ENCODE measurements around the gene NEK1. TPM values are rescaled to one million over a fixed set of nuclear protein-coding genes. Genes with fewer than 3 reads are reported as not detected.

The NEK1 gene
- total and polyA plus RNA-seq, 2 of the 8 experiments (the other 6 are each of a cell fraction or from before 2014, with no cell fraction given), result 3.9 to 11.7 TPM

DNA sequence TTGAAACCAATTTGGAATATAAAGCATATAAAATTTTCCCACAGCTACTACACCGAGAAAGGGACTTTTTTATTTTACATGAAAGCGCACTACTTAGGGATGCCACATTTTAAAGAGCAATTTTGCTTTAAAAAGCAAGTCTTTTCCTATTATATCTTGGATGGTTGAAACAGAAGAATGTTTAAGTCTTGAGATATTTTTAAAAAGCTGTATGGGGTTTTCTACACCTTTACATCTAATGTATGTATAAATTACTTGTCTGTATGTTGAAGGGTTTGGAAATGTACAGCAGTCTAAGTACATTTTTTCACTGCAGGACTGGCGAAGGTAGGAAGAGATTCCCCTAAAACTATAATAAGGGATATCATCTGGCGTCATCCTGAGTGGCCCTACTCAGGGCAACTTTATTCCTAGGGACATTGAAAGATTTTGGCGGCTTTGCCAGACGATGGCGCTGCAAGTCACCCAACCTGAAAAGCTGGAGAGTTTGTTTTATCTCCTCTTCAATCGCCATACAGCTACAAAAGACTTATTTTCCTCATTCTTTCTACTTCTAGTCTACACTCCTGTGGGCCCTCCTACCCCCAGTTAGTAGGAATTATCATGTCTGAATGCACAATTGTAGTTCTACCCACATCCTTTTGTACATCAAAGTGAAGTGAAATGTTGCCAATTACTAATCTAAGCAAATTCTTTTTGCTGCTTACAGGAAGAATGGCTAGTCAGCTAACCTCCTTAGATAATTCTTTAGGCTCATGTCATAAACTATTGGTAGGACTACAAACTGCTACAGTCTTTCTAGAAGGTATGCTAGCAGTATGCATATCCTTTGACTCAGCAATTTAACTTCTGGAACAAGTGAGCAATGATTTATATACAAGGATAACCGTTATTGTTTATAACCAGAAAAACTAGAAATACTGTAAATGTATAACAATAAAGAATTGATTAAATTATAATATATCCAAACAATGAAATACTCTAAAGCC, 782 bp upstream of the NEK1 start:
- POLR2A ChIA-PET (ENCODE audit: partially characterized antibody), result interaction anchor here (1.0 kb wide), 2 partner anchors 11 to 30 kb away, joined by 3 read pairs; no protein-coding TSS in a partner anchor
- TF ChIP-seq, protein P1, sequence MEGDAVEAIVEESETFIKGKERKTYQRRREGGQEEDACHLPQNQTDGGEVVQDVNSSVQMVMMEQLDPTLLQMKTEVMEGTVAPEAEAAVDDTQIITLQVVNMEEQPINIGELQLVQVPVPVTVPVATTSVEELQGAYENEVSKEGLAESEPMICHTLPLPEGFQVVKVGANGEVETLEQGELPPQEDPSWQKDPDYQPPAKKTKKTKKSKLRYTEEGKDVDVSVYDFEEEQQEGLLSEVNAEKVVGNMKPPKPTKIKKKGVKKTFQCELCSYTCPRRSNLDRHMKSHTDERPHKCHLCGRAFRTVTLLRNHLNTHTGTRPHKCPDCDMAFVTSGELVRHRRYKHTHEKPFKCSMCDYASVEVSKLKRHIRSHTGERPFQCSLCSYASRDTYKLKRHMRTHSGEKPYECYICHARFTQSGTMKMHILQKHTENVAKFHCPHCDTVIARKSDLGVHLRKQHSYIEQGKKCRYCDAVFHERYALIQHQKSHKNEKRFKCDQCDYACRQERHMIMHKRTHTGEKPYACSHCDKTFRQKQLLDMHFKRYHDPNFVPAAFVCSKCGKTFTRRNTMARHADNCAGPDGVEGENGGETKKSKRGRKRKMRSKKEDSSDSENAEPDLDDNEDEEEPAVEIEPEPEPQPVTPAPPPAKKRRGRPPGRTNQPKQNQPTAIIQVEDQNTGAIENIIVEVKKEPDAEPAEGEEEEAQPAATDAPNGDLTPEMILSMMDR (IDR thresholded peaks at IDR 0.05; ENCODE audit: control extremely low read depth in 1 of 3, insufficient read depth in 1 of 3, low read depth in 1 of 3, low read length in 3 of 3), result peak; percentile 48 to 77 (median 69)
- TF ChIP-seq RAD21 (IDR thresholded peaks at IDR 0.05 in 1 of 2, conservative IDR thresholded peaks at IDR 0.05 in 1 of 2; ENCODE audit: low read depth in 2 of 2, low read length in 2 of 2), result peak; percentile 77
- 0 out of 2 replicates have a peak, but pooled peaks have one; percentile 20 for TF ChIP-seq SP1 (IDR thresholded peaks at IDR 0.05; ENCODE audit: low read depth, low read length)

More for the DNA sequence above, 782 bp upstream of the NEK1 start:
- Histone ChIP-seq H3K27ac (ENCODE audit: low read depth, low read length) (no peak overlapping the region), H3K23ac (ENCODE audit: insufficient read length) (no peak overlapping the region), H2BK15ac (ENCODE audit: low read length) (no peak overlapping the region), H3K36me3 (ENCODE audit: control insufficient read depth in 2 of 4, insufficient read depth in 4 of 4, low read length in 3 of 4) (no peaks in the 10 kb centered on the region), H3K9me3 (ENCODE audit: insufficient read depth in 2 of 2, low read depth in 1 of 2, low read length in 1 of 2) (no peaks in the 10 kb centered on the region), H2AFZ (ENCODE audit: low read length) (peak overlapping the region; percentile 98), H3K79me1 (ENCODE audit: low read depth, low read length) (no peaks in the 10 kb centered on the region), H4K8ac (ENCODE audit: extremely low read depth, insufficient read depth, low read length) (no peak overlapping the region), H2BK5ac (ENCODE audit: low read depth, low read length) (no peak overlapping the region), H3K4me1 (replicated peaks in 1 of 4; ENCODE audit: control insufficient read depth in 3 of 4, insufficient read depth in 4 of 4, low read length in 3 of 4) (no peaks in the 10 kb centered on the region; a peak in 1 of 7 replicates), H3K23me2 (ENCODE audit: low read depth, low read length) (peaks cover 5% of the 10 kb centered on the region; the same call in 1 of the 2 replicates), H3K56ac (replicated peaks; ENCODE audit: insufficient read length, low read depth, low read length) (no peak overlapping the region), H3K4me3 (ENCODE audit: extremely low read depth in 1 of 4, insufficient read depth in 2 of 4, low read depth in 3 of 4, low read length in 4 of 4) (peak overlapping the region; percentile 44 to 93 (median 81)), H2BK20ac (ENCODE audit: low read length) (no peak overlapping the region), H3K4ac (replicated peaks; ENCODE audit: insufficient read length, low read depth, low read length) (no peak overlapping the region), H3K27me3 (replicated peaks in 1 of 4; ENCODE audit: control insufficient read depth in 3 of 4, extremely low read depth in 1 of 4, insufficient read depth in 3 of 4, low read length in 3 of 4) (no peaks in the 10 kb centered on the region), H3K79me2 (ENCODE audit: control insufficient read depth in 1 of 2, insufficient read depth in 2 of 2, low read length in 2 of 2) (peaks cover 0 to 24% of the 10 kb centered on the region in 2 experiments; a peak in 2 of 4 replicates), H4K91ac (replicated peaks; ENCODE audit: insufficient read length, low read length) (no peak overlapping the region), H3K18ac (ENCODE audit: extremely low read depth, low read length) (no peak overlapping the region), H2AK5ac (ENCODE audit: low read depth, low read length) (no peak overlapping the region), H4K20me1 (replicated peaks in 1 of 2; ENCODE audit: control insufficient read depth in 1 of 2, insufficient read depth in 2 of 2, low read length in 2 of 2) (no peaks in the 10 kb centered on the region), H3K4me2 (ENCODE audit: insufficient read depth in 1 of 2, low read depth in 2 of 2, low read length in 2 of 2) (peak overlapping the region; percentile 85 to 95), H4K5ac (ENCODE audit: insufficient read length, low read depth, low read length) (no peak overlapping the region), H2BK120ac (replicated peaks; ENCODE audit: low read depth, low read length) (no peak overlapping the region), H3K14ac (ENCODE audit: insufficient read length) (no peak overlapping the region), H2BK12ac (ENCODE audit: low read depth, low read length) (no peak overlapping the region), H3K9ac (replicated peaks in 1 of 4; ENCODE audit: extremely low read depth in 1 of 4, low read depth in 3 of 4, low read length in 3 of 4) (no peak overlapping the region; a peak in 2 of 7 replicates)
- WGBS, 2 experiments (ENCODE audit: extremely low coverage in 1 of 2, insufficient coverage in 1 of 2, insufficient read length in 1 of 2, insufficient replicate concordance in 2 of 2, low coverage in 1 of 2, low lambda C conversion rate in 2 of 2, missing lambda C conversion rate in 1 of 2), result 12% methylated on average over 9 of the region's 9 CpGs; no CpG with 5 or more reads in 1 of the 2 experiments
- FAIRE-seq (peak; percentile 69), DNase-seq (ENCODE audit: low read depth in 1 of 2, low spot score in 2 of 2) (peak; percentile 41 to 81)
- CTCF ChIA-PET (ENCODE audit: partially characterized antibody), result interaction anchor here (0.6 to 3.3 kb wide), 35 partner anchors 12 to 790 kb away, joined by 3 to 19 read pairs (median 4); no protein-coding TSS in a partner anchor
